SU-DHL-6 (cell line): ENCODE data around the gene ID2.

ENCODE experiments used
- H2AFZ ChIP-seq: fragments of 200-600 bp; sonication (generic); 2 replicates; pipeline ENCODE4 v1.6.1; 2014; ENCODE audit warnings: low read depth, mild to moderate bottlenecking, moderate library complexity, mixed read lengths, antibody characterized with exemption, low read length; ENCODE audit not compliant: severe bottlenecking
- H3F3A ChIP-seq: fragments of 200-600 bp; shearing (Covaris generic); 2 replicates; pipeline ENCODE4 v1.6.0; 2016; ENCODE audit warnings: antibody characterized with exemption, mild to moderate bottlenecking; ENCODE audit not compliant: insufficient read depth
- H3K27ac ChIP-seq: fragments of 200-600 bp; sonication (generic); 2 replicates; pipeline ENCODE4 v1.5.1; 2016; ENCODE audit warnings: low read depth, mild to moderate bottlenecking, low read length, moderate library complexity, mixed read lengths
- H3K27me3 ChIP-seq: fragments of 200-600 bp; sonication (generic), shearing (Covaris generic); 2 replicates; pipeline ENCODE4 v1.6.0; 2014; ENCODE audit warnings: mild to moderate bottlenecking, low read length
- H3K36me3 ChIP-seq: fragments of 200-600 bp; sonication (generic); 2 replicates; pipeline ENCODE4 v1.6.1; 2014; ENCODE audit warnings: mild to moderate bottlenecking, low read length, mixed read lengths
- H3K4me2 ChIP-seq: fragments of 300-600, 200-600 bp; shearing (Covaris generic), sonication (generic); 2 replicates; pipeline ENCODE4 v1.6.0; 2014; ENCODE audit warnings: low read length, low read depth, mild to moderate bottlenecking; ENCODE audit not compliant: poor library complexity, severe bottlenecking
- H3K4me3 ChIP-seq: fragments of 200-600 bp; sonication (generic); 2 replicates; pipeline ENCODE4 v1.5.1; 2014; ENCODE audit warnings: antibody characterized with exemption, low read length, mild to moderate bottlenecking, mixed read lengths; ENCODE audit not compliant: insufficient read depth, poor library complexity, severe bottlenecking
- H3K79me2 ChIP-seq: fragments of 200-600 bp; sonication (generic); 2 replicates; pipeline ENCODE4 v1.6.1; 2014; ENCODE audit warnings: mild to moderate bottlenecking, low read length, moderate library complexity; ENCODE audit not compliant: insufficient read depth
- H3K9ac ChIP-seq: fragments of 200-600 bp; sonication (generic); 2 replicates; pipeline ENCODE4 v1.7.0; 2014; ENCODE audit warnings: mild to moderate bottlenecking, low read length
- H3K9me2 ChIP-seq: fragments of 200-600 bp; sonication (generic); replicated peaks from 2 replicates; pipeline ENCODE4 v1.6.1; 2014; ENCODE audit warnings: low read length; ENCODE audit not compliant: insufficient read depth
- H3K9me3 ChIP-seq: fragments of 200-600 bp; sonication (generic); 2 replicates; pipeline ENCODE4 v1.6.1; 2014; ENCODE audit warnings: low read length, mixed read lengths; ENCODE audit not compliant: insufficient read depth
- H4K20me1 ChIP-seq: fragments of 200-600 bp; sonication (generic); 2 replicates; pipeline ENCODE4 v1.6.1; 2014; ENCODE audit warnings: low read depth, mild to moderate bottlenecking, antibody characterized with exemption, low read length, moderate library complexity, mixed read lengths
- EZH2phosphoT487 ChIP-seq: fragments of 200-600 bp; sonication (generic), shearing (Covaris generic); conservative IDR thresholded peaks from 2 replicates; pipeline ENCODE4 v1.6.1; 2018; ENCODE audit warnings: mild to moderate bottlenecking, antibody characterized with exemption, low read length, moderate library complexity, mixed read lengths
- TF ChIP-seq, protein P1 (sequence below): fragments of 200-600 bp; sonication (generic); IDR thresholded peaks from one replicate; pipeline ENCODE4 v1.5.1; 2017; ENCODE audit warnings: antibody characterized with exemption, mild to moderate bottlenecking, low read length, moderate library complexity; ENCODE audit not compliant: insufficient read depth, poor library complexity, severe bottlenecking

The ID2 gene

DNA sequence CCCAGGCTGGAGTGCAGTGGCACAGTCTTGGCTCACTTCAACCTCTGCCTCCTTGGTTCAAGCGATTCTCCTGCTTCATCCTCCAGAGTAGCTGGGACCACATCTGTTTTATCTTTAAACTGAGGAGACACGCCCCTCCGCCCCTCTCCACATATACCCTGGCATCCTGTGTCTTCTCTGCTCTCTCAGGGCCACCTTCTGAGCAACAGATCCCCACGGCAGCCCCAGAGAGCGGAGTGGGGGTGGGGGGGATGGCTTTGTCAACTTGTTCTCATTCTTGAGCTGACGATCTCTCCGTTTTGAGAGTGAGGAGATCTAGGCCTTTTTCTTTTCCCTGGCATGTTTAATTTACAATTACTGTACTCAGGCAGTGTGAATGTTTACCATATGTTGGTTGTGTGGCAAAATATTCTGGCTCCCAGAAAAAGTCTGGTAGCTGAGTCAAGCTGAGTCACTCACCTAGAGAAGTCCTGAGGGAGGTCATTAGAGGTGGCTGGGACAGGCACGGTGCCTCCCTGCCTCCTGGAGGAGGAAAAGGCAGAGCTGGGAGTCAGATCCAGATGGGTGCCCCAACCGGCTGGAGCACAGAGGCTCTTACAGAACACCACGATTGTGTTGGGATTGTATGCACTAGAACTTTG, 19.5 kb upstream of the ID2 start:
- no peaks in the 10 kb centered on the region for H3K36me3 ChIP-seq
- H3K27me3 ChIP-seq: no peaks in the 10 kb centered on the region
- TF ChIP-seq EZH2phosphoT487: no peak
- TF ChIP-seq, protein P1, sequence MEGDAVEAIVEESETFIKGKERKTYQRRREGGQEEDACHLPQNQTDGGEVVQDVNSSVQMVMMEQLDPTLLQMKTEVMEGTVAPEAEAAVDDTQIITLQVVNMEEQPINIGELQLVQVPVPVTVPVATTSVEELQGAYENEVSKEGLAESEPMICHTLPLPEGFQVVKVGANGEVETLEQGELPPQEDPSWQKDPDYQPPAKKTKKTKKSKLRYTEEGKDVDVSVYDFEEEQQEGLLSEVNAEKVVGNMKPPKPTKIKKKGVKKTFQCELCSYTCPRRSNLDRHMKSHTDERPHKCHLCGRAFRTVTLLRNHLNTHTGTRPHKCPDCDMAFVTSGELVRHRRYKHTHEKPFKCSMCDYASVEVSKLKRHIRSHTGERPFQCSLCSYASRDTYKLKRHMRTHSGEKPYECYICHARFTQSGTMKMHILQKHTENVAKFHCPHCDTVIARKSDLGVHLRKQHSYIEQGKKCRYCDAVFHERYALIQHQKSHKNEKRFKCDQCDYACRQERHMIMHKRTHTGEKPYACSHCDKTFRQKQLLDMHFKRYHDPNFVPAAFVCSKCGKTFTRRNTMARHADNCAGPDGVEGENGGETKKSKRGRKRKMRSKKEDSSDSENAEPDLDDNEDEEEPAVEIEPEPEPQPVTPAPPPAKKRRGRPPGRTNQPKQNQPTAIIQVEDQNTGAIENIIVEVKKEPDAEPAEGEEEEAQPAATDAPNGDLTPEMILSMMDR: no peak
- no peaks in the 10 kb centered on the region for H3K9me3 ChIP-seq
- no peaks in the 10 kb centered on the region for H3K79me2 ChIP-seq
- H4K20me1 ChIP-seq: no peaks in the 10 kb centered on the region
- H3K9ac ChIP-seq: no peak overlapping the region
- no peak overlapping the region for H3K4me3 ChIP-seq
- no peak overlapping the region for H2AFZ ChIP-seq
- H3K9me2 ChIP-seq: no peaks in the 10 kb centered on the region
- H3K27ac ChIP-seq: no peak overlapping the region
- no peaks in the 10 kb centered on the region for H3F3A ChIP-seq
- H3K4me2 ChIP-seq: no peak overlapping the region

DNA sequence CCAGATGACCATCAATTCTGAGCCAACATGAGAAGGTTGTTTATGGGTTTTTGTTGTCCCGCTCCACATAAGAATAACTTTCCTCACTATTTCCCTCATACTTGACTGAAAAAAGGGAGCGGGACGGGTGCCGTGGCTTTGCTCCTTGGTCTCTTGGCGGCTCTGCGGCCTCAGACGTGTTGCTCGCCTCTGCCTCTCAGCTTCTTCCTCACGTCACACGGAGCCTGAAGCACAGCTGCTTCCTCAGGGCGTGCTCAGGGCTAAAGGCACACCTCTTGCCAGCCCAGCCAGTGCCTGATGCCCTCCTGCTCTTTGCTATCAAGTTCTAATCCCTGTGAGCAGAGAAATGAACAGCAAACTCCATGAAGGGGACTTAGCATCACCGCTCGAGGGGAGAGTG, 17.9 kb upstream of the ID2 start:
- no peaks in the 10 kb centered on the region for H3K9me2 ChIP-seq
- H3K9ac ChIP-seq: no peak overlapping the region
- no peaks in the 10 kb centered on the region for H4K20me1 ChIP-seq
- no peaks in the 10 kb centered on the region for H3K27me3 ChIP-seq
- no peak overlapping the region for H3K4me2 ChIP-seq
- H3K4me3 ChIP-seq: no peak overlapping the region
- no peaks in the 10 kb centered on the region for H3K9me3 ChIP-seq
- TF ChIP-seq, protein P1: no peak
- TF ChIP-seq EZH2phosphoT487: no peak
- no peak overlapping the region for H2AFZ ChIP-seq
- no peaks in the 10 kb centered on the region for H3K79me2 ChIP-seq
- no peaks in the 10 kb centered on the region for H3F3A ChIP-seq
- H3K36me3 ChIP-seq: no peaks in the 10 kb centered on the region
- H3K27ac ChIP-seq: no peak overlapping the region

DNA sequence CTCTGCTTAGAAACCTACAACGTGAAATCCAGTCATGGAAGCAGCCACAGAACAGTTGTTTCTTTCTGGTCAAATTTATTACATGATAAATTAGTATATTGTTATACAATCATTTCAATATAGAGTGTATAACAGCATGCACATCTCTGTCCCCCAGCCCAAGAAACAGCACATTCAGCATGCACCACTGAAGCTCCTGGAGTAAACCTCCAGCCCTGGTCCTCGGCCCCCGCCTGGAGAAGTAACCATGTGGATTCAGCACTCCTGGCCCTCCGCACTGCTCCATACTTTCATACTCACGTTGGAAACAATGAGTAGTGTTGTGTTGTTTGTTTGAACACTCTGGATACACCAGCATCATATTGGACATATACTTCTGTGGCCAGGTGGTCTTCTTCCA, 15.3 kb upstream of the ID2 start:
- TF ChIP-seq EZH2phosphoT487: no peak
- TF ChIP-seq, protein P1: no peak
- Histone ChIP-seq H2AFZ (no peak overlapping the region), H3K9me2 (no peaks in the 10 kb centered on the region)

More for the DNA sequence above, 15.3 kb upstream of the ID2 start:
- H4K20me1 ChIP-seq: no peaks in the 10 kb centered on the region
- H3K4me2 ChIP-seq: no peak overlapping the region
- no peaks in the 10 kb centered on the region for H3K36me3 ChIP-seq
- no peaks in the 10 kb centered on the region for H3K27me3 ChIP-seq
- H3F3A ChIP-seq: no peaks in the 10 kb centered on the region
- H3K4me3 ChIP-seq: no peak overlapping the region
- H3K27ac ChIP-seq: no peak overlapping the region
- no peaks in the 10 kb centered on the region for H3K9me3 ChIP-seq
- H3K9ac ChIP-seq: no peak overlapping the region
- H3K79me2 ChIP-seq: no peaks in the 10 kb centered on the region
